Stimulated activated CD4-positive, alpha-beta T cell treated with anti-CD3 and anti-CD28 coated beads, Interleukin-1b, Interleukin-23, amount 100 ng/mL, for 24 hours (primary cell): ENCODE measurements around the gene VPS26C.
"Not testable (repeated sequence)": the region's sequence is repeated elsewhere in the genome, so short reads cannot be mapped to it uniquely, and the experiment has no call there.

Experiments
- DNase-seq, 4 experiments: peaks; one replicate each; pipeline ENCODE4 v3.0.0-alpha.2; 2020; ENCODE audit warnings: low read depth in 4 of 4, low spot score in 1 of 4

VPS26C gene

DNA sequence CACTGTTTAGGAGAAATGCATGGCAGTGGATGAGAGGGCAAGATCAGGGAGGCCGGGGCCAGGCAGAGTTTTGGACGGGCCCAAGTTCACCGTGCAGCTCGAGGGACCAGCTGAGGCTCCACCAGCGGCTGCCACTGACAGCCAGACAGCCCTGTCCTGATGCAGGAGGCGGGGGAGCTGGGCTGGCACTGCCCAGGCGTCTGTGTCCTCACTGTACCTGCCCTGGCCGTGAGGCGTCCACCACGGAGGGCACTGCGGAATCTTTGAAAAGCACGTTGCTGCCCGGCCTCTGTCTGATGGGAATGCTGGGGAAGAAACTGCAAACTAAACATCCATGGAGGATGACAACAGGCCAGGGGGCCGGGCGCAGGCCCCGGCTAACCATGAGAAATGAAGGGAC, 35.5 kb downstream of the VPS26C start:
- DNase-seq, result no peak

DNA sequence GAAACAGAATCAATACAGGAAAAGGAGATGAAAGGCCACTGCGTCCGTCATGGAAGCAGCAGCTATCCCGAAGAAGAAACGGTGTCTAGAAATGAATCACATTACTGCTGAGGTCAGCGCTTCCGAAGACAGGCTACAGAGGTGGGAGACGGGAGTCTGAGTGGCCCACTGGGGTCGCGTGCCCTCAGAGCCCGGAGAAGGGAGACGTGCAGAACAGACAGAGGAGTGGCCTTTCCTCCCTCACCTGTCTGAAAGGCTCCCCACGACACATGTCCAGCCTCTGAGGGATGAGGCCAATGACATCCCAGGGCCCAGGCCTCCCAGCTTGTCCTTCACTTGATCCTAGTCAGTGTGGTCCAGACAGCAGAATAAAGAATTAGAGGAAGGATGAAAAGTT, 35.9 kb downstream of the VPS26C start:
- DNase-seq, result no peak

GRCh38 chr21:37230632-37231248, 36.4 kb downstream of the VPS26C start:
- DNase-seq, result no peak

DNA sequence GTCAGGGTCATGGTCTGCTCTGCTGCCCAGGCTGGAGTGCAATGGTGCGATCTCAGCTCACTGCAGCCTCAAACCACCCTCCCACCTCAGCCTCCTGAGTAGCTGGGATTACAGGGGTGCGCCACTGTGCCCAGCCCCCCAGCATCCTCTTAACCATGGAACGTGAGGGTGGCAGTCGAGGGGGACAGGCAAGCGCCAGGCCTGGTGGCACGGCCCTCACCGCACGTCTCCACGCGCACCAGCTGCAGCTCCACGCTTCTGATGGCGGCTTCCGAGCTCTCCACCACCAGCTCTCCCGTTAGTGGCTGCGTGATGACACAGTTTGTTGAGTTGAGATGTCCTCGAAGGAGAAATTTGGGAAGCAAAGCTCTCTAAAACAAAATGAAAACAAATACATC, 39.1 kb downstream of the VPS26C start:
- no peak for DNase-seq

DNA sequence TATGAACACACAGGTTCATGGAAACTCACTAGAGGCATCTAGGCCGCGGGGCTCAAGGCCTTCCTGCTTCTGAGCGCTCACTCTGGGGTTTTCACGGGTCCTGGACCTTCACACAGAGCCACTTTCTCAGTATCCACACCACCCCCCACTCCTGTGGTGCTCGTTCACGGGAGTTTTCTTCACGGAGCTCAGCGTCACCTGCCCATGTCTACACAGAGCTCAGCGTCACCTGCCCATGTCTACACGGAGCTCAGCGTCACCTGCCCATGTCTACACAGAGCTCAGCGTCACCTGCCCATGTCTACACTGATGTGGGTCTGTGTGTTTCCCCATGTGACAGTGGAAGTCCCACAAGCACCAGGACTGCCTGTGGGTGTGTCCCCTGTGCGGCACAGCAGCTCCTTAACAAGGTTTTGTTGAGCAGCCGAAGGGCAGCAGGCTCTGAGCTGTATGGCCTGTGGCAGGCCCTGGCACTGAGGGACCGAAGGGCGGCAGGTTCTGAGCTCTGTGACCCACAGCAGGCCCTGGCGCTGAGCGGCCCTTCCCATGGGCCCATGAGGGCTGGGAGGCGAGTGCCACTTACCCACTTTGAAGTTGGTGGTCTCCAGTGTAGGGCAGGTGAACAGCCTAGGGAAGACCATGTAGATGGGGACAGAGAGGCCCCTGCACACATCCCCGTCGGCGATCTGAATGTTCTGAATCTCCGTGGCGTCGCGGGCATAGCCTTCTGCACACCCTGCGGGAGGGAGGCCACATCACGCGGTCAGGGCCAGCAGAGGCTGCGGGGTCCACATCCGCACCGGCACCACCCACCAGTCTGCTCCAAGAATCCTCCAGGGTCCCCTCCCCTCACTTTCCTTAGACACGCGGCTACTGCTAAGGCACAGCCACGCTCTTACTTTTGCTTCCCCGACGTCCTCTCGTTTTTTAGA, 39.8 kb downstream of the VPS26C start:
- no peak for DNase-seq

GRCh38 chr21:37226041-37226920, 40.9 kb downstream of the VPS26C start:
- no peak for DNase-seq

- DNase-seq, result peak in 3 of 4 experiments; percentile 17 to 29 (median 22)
Observed at GRCh38 chr21:37224861-37225839, 42.0 kb downstream of the VPS26C start.

GRCh38 chr21:37223804-37224345, 43.3 kb downstream of the VPS26C start:
- no peak for DNase-seq

GRCh38 chr21:37222248-37222647, 44.9 kb downstream of the VPS26C start:
- not testable (repeated sequence) for DNase-seq

DNA sequence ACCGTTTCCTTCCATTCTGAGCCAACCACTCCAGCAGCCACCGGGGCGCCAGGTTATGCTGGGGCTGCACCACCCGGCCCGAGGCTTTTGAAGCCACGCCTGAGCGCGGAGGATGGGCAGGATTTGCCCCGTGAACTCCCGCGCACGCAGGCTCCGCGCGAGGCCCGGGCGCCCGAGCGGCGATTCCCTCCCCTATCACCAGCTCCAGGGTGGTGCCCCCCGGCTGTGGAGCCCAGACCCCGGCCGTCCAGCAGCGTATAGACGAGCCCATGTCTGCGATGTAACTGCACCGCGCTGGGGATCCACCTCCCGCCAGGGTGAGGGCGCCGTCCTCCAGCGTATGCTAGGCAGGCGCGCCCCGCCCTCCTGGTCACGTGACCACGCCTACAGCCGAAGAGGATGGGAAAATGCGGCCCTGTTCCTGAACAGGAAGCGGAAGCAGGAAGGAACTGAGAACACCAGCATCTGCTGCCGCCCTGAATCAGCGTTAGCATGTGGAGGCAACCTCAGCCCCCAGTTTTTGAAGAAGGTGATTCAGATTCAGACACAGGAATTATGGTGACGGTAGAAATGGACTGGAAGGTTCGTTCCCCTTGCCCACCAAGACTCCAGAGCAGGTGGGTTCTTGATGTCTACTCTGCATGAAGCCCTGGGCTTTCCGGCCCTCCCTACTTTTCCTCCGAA, 46.0 kb downstream of the VPS26C start:
- DNase-seq, result peak; percentile 85 to 96 (median 92)

DNA sequence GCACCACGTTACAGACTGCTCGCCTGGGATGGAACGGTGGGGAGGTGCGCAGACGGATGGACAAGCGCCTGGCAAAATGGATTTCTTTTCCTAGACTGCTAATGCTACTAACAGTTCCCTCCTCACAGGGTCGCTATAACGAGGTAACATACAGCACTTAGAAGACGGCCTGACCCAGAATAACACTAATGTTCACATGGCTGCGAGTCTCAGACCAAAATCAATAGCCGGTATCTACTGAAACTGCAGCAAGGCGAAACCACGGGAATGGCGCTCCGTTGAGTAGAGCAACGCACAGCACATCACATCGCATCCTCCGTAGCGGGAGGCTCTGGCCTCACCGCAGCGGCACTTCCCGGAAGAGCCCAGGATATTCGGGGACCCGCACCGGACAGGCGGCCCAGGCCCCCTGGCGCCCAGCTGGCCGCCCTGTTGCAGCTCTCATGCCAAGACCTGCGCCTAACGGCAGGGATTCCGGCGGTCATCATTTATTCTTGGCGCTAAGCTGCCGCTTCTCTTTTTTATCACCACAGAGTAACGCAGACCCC, 46.6 kb downstream of the VPS26C start:
- DNase-seq, result peak in 3 of 4 experiments; percentile 11 to 17 (median 14)

DNA sequence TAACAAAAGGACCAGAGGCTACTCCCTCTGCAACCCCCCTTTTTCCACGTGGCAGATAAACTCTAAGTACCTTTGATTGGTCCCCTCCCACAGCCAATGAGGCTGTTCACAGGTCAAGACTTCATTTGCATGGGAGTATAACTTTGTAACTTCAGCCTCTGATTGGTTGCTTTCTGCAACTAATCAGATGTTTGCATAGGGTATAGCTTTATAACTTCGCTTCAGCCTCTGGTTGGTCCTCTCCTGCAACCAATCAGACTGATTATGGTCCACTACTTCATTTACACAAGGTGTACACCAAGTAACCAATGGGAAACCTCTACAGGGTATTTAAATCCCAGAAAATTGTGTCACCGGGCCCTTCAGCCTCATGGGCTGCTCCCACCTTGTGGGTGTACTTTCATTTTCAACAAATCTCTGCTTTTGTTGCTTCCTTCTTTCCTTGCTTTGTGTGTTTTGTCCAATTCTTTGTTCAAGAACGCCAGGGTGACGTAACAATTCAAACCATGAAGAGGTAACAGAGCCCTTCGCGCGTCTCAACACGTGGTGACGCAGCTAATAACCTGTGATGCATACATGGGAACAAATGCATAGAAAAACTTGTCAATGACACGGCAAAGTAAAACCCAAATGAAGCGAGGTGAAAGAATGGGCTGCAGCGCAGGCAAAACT, 47.2 kb downstream of the VPS26C start:
- peak in 1 of 4 experiments; percentile 13 for DNase-seq

DNA sequence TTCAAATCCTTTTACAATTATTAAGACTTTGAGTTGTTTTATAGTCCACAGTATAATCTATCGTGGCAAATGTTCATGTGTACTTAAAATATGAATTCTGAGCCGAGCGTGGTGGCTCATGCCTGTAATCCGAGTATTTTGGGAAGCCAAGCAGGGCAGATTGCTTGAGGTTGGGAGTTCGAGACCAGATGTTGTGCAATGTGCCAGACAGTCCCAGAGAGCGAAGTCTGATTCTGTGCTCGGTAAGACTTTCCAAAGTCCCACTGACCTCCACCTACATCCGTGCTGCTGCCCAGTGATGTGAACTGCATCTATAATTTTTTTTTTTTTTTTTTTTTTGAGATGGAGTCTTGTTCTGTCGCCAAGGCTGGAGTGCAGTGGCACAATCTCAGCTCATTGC, 52.2 kb downstream of the VPS26C start:
- DNase-seq, result no peak

GRCh38 chr21:37210799-37211198, 56.3 kb downstream of the VPS26C start:
- DNase-seq, result no peak

- no peak for DNase-seq
Observed at GRCh38 chr21:37210130-37210529, 57.0 kb downstream of the VPS26C start.

DNA sequence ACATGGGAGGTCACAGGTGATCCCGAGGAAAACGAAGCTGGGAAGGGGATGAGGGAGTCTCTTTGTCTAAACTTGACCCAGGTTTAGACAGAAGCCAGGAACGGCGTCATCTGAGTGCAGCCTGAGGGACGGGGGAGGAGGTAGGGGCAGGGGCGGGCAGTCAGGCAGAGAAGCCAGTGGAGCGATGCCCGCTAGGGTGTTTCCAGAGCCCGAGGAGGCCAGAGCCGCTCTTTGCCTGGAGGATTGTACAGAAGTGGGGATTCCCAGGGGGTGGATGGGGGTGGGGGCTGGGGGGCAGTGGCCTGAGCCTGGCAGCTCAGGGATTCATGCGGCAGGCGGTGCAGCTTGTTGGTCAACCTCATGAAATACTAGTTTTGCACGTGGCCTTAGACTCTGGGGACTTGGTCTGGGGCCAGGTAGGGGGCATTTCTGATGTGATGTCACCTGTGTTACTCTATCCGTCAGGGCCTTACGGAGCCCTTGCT, 58.4 kb downstream of the VPS26C start:
- no peak for DNase-seq

GRCh38 chr21:37208056-37208721, 58.9 kb downstream of the VPS26C start:
- DNase-seq, result no peak
